Thoracic aorta (tissue), 2 donors: ENCODE results near the gene IDI1. TPM values are rescaled to one million over a fixed set of nuclear protein-coding genes. Genes with fewer than 3 reads are reported as not detected.

Experiments used
- ATAC-seq: fragments of 150-250 bp; one replicate; pipeline ENCODE4 v1.8.0; 2017; ENCODE audit warnings: low read depth; ENCODE audit not compliant: insufficient number of reproducible peaks, low FRiP score
- DNase-seq: peaks from one replicate; pipeline ENCODE4 v3.0.0-alpha.2; 2020; ENCODE audit warnings: low spot score
- H3K27ac ChIP-seq, 2 donors: fragments of 200-600 bp; sonication (generic); 1 replicate in 1 of 2; 2 replicates in 1 of 2; pipeline ENCODE4 v1.5.1; 2016; ENCODE audit warnings: mild to moderate bottlenecking in 2 of 2, moderate library complexity in 2 of 2
- H3K27me3 ChIP-seq: fragments of 200-600 bp; sonication (generic); replicated peaks from 2 replicates; pipeline ENCODE4 v1.6.0; 2016; ENCODE audit warnings: mild to moderate bottlenecking; ENCODE audit not compliant: insufficient read depth
- H3K36me3 ChIP-seq: fragments of 200-600 bp; sonication (generic); one replicate; pipeline ENCODE4 v1.5.1; 2016
- H3K4me1 ChIP-seq, 2 donors: fragments of 200-600 bp; sonication (generic); 1 replicate in 1 of 2; 2 replicates in 1 of 2; pipeline versions ENCODE4 v1.5.1 to v1.6.0; 2016; ENCODE audit warnings: low read depth in 2 of 2, mild to moderate bottlenecking in 1 of 2; ENCODE audit not compliant: control insufficient read depth in 1 of 2
- H3K4me3 ChIP-seq: fragments of 200-600 bp; sonication (generic); 2 replicates; pipeline ENCODE4 v1.5.1; 2016; ENCODE audit warnings: mild to moderate bottlenecking
- H3K9me3 ChIP-seq: fragments of 200-600 bp; sonication (generic); 2 replicates; pipeline ENCODE4 v1.5.1; 2016
- CTCF ChIP-seq: fragments of 200-600 bp; sonication (generic); IDR thresholded peaks from one replicate; pipeline ENCODE4 v1.5.1; 2019; ENCODE audit warnings: antibody characterized with exemption
- total RNA-seq, 2 donors: library from RNA; depleted of rRNA; stranded (reverse); fragments of >200 nt; gene quantifications; one replicate each; pipeline versions ENCODE4 v1.1.0 to v1.2.3, GENCODE V29; 2016

IDI1 gene
- total RNA-seq, 2 donors from 2014 or later, result 19.2 to 26.7 TPM

- ATAC-seq (peak; percentile 83), DNase-seq (peak; percentile 44)
- TF ChIP-seq CTCF, result no peak
Measured at GRCh38 chr10:1056326-1057105, 7.6 kb upstream of the IDI1 start, which contains the start of gene WDR37. Gene WDR37, plus strand, starts transcription at chr10:1056385. Its CDS starts 15,771 bp downstream, at chr10:1072156.

GRCh38 chr10:1054684-1055083 lies 5.8 kb upstream of the IDI1 start:
- Histone ChIP-seq H3K9me3 (no peaks in the 10 kb centered on the region), H3K27ac (peak overlapping the region in 1 of 2 donors; percentile 98), H3K27me3 (no peaks in the 10 kb centered on the region), H3K4me3 (peak overlapping the region; percentile 92), H3K36me3 (no peaks in the 10 kb centered on the region), H3K4me1 (peaks cover 24 to 54% of the 10 kb centered on the region in 2 donors)
- no peak for TF ChIP-seq CTCF
- ATAC-seq (no peak), DNase-seq (no peak)

More at GRCh38 chr10:1056326-1057105, 7.6 kb upstream of the IDI1 start, which contains the start of gene WDR37:
- Histone ChIP-seq H3K36me3 (no peaks in the 10 kb centered on the region), H3K27ac (peak within 1 kb of the TSS; percentile 98 to 99), H3K4me3 (peak within 1 kb of the TSS; percentile 92), H3K4me1 (peaks cover 14 to 37% of the 10 kb centered on the region in 2 donors), H3K9me3 (no peaks in the 10 kb centered on the region), H3K27me3 (no peaks in the 10 kb centered on the region)

- peak overlapping the region; percentile 99 to 100 for H3K27ac ChIP-seq
- no peak for ATAC-seq
- TF ChIP-seq CTCF, result no peak
- no peak overlapping the region for H3K4me3 ChIP-seq
- H3K4me1 ChIP-seq, result peaks cover 23 to 56% of the 10 kb centered on the region in 2 donors
- no peaks in the 10 kb centered on the region for H3K36me3 ChIP-seq
- H3K9me3 ChIP-seq, result no peaks in the 10 kb centered on the region
- H3K27me3 ChIP-seq, result no peaks in the 10 kb centered on the region
- no peak for DNase-seq
Measured at GRCh38 chr10:1050554-1050953, 1.6 kb upstream of the IDI1 start.

GRCh38 chr10:1050145-1050544 lies 1.2 kb upstream of the IDI1 start:
- Histone ChIP-seq H3K9me3 (no peaks in the 10 kb centered on the region), H3K27me3 (no peaks in the 10 kb centered on the region), H3K36me3 (no peaks in the 10 kb centered on the region), H3K27ac (peak overlapping the region; percentile 99 to 100), H3K4me3 (peak overlapping the region; percentile 93), H3K4me1 (peaks cover 20 to 56% of the 10 kb centered on the region in 2 donors)
- DNase-seq, result no peak
- no peak for TF ChIP-seq CTCF
- no peak for ATAC-seq

- Histone ChIP-seq H3K27me3 (no peaks in the 10 kb centered on the region), H3K4me3 (peak overlapping the region; percentile 93), H3K9me3 (no peaks in the 10 kb centered on the region), H3K4me1 (peaks cover 15 to 56% of the 10 kb centered on the region in 2 donors), H3K36me3 (no peaks in the 10 kb centered on the region), H3K27ac (peak overlapping the region; percentile 99 to 100)
- ATAC-seq, result no peak
- no peak for TF ChIP-seq CTCF
- no peak for DNase-seq
Measured at GRCh38 chr10:1049425-1049958, 573 bp upstream of the IDI1 start.
